ENCODE results near the gene TFRC. TPM values are rescaled to one million over a fixed set of nuclear protein-coding genes. Genes with fewer than 3 reads are reported as not detected.

TFRC gene
- total RNA-seq, 1 experiment from 2014 or later: 143 TPM

- Mint-ChIP-seq H3K4me3 (no peak overlapping the region), H3K27me3 (ENCODE audit: low read depth) (no peaks in the 10 kb centered on the region), H3K4me1 (peaks cover 29% of the 10 kb centered on the region), H3K36me3 (peaks cover 82% of the 10 kb centered on the region), H3K9me3 (no peaks in the 10 kb centered on the region), H3K27ac (peak overlapping the region; percentile 61)
- DNase-seq (ENCODE audit: low spot score) (no peak), ATAC-seq (no peak)
- ChIA-PET POLR2A (no interaction called here), CTCF (no interaction called here)
- TF ChIP-seq GABPB1 (CRISPR knock-in tag; IDR thresholded peaks at IDR 0.05) (no peak), CDX4 (CRISPR knock-in tag; IDR thresholded peaks at IDR 0.05; ENCODE audit: borderline replicate concordance) (no peak), CBFB (CRISPR knock-in tag; IDR thresholded peaks at IDR 0.05; ENCODE audit: low read depth) (no peak), ETV6 (CRISPR knock-in tag; IDR thresholded peaks at IDR 0.05) (no peak), EMX1 (CRISPR knock-in tag; IDR thresholded peaks at IDR 0.05) (no peak), ZNF138 (CRISPR knock-in tag; conservative IDR thresholded peaks at IDR 0.05) (no peak), MAX (CRISPR knock-in tag; IDR thresholded peaks at IDR 0.05) (no peak), ZNF532 (CRISPR knock-in tag; IDR thresholded peaks at IDR 0.05; ENCODE audit: borderline replicate concordance) (no peak), ZNF317 (CRISPR knock-in tag; IDR thresholded peaks at IDR 0.05; ENCODE audit: borderline replicate concordance, low read depth) (no peak), ZNF671 (CRISPR knock-in tag; IDR thresholded peaks at IDR 0.05) (no peak), FOXP1 (CRISPR knock-in tag; IDR thresholded peaks at IDR 0.05; ENCODE audit: borderline replicate concordance) (no peak), ZNF416 (CRISPR knock-in tag; IDR thresholded peaks at IDR 0.05) (no peak), GTF2I (CRISPR knock-in tag; conservative IDR thresholded peaks at IDR 0.05) (no peak), PRRX2 (CRISPR knock-in tag; IDR thresholded peaks at IDR 0.05) (no peak), ZBTB43 (CRISPR knock-in tag; IDR thresholded peaks at IDR 0.05) (no peak), E2F4 (CRISPR knock-in tag; IDR thresholded peaks at IDR 0.05; ENCODE audit: borderline replicate concordance, low read depth) (no peak), SOX15 (CRISPR knock-in tag; IDR thresholded peaks at IDR 0.05) (no peak), E2F5 (CRISPR knock-in tag; IDR thresholded peaks at IDR 0.05) (no peak)
- TF ChIP-seq, protein P1, sequence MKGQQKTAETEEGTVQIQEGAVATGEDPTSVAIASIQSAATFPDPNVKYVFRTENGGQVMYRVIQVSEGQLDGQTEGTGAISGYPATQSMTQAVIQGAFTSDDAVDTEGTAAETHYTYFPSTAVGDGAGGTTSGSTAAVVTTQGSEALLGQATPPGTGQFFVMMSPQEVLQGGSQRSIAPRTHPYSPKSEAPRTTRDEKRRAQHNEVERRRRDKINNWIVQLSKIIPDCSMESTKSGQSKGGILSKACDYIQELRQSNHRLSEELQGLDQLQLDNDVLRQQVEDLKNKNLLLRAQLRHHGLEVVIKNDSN (CRISPR knock-in tag; IDR thresholded peaks at IDR 0.05): no peak
These were observed 27.2 kb downstream of the TFRC start for GRCh38 chr3:196054661-196055060.

Measured in WTC11 (cell line).